Neutrophil (primary cell): ENCODE measurements around the gene CYP4X1.
"Not testable (repeated sequence)": the region's sequence is repeated elsewhere in the genome, so short reads cannot be mapped to it uniquely, and the experiment has no call there.

Experiments
- H3K27ac ChIP-seq: fragments of 200-600 bp; sonication (generic); 2 replicates; pipeline ENCODE4 v1.5.1; 2016; ENCODE audit warnings: mild to moderate bottlenecking, moderate library complexity
- H3K27me3 ChIP-seq: fragments of 200-600 bp; sonication (generic); 2 replicates; pipeline ENCODE4 v1.6.0; 2016; ENCODE audit warnings: mild to moderate bottlenecking
- H3K36me3 ChIP-seq: fragments of 200-600 bp; sonication (generic); 2 replicates; pipeline ENCODE4 v1.5.1; 2017
- H3K4me1 ChIP-seq, 2 experiments: fragments of 200-600 bp in 1 of 2; sonication (generic) in 1 of 2; 1 replicate in 1 of 2; 2 replicates in 1 of 2; pipeline versions ENCODE4 v1.5.1 to v1.6.1; 2013 to 2016; ENCODE audit warnings: low read depth in 1 of 2, low read length in 1 of 2, mild to moderate bottlenecking in 1 of 2, moderate library complexity in 1 of 2; ENCODE audit not compliant: control insufficient read depth in 1 of 2, insufficient read depth in 1 of 2
- H3K4me3 ChIP-seq, 2 experiments: fragments of 200-600 bp in 1 of 2; sonication (generic) in 1 of 2; 1 replicate in 1 of 2; 2 replicates in 1 of 2; pipeline ENCODE4 v1.5.1; 2013 to 2016; ENCODE audit warnings: low read depth in 1 of 2, low read length in 1 of 2, mild to moderate bottlenecking in 1 of 2, moderate library complexity in 1 of 2
- H3K9me3 ChIP-seq: fragments of 200-600 bp; sonication (generic); 2 replicates; pipeline ENCODE4 v1.5.1; 2016
- TF ChIP-seq, protein P1 (sequence below): fragments of 200-600 bp; sonication (generic); IDR thresholded peaks from 2 replicates; pipeline ENCODE4 v1.5.1; 2016; ENCODE audit warnings: antibody characterized with exemption

Gene CYP4X1

DNA sequence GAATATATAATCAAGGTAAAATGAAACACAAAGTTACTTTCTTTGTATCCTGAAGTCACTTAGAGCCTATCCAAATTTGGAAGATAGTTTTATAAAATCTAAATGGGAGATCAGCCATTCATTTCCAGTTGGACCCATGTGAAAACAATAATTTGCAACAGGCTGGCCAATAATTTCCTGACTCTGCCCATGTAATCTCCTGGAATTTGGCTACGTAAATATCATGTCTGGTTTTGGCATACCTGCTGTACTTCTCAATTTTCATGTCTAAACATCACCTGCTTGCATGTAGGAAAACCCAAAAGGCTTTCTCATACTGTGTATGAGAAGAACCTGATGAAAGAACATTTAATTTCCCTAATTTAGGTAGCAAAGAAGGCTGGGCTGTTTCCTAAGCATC, 35.9 kb downstream of the CYP4X1 start:
- H3K4me3 ChIP-seq, result no peak overlapping the region
- no peak overlapping the region for H3K27ac ChIP-seq

DNA sequence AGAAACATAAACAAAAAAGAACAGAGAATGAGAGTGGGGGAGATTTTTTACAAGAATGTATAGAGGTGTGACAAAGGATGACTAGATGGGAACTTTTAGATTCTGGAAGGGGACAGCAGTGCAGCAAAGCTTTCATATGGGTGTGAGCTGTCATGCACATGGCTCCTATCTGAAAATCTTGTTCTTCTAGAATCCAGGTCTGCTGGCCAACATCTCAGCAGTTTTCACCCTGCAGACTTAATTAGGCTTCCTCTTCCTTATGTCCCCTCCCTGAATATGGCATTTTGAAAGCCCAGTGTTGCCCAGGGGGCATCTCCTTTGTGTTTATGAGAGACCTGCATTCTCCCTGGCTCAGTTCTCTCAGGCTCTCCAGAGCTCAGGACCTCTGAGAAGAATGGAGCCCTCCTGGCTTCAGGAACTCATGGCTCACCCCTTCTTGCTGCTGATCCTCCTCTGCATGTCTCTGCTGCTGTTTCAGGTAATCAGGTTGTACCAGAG, 43.7 kb downstream of the CYP4X1 start, which contains the start of gene CYP4Z1:
Gene CYP4Z1, plus strand, starts transcription at position 135 of the 498 bp plus-strand sequence. Its CDS starts 260 bp downstream, at position 395.
- Histone ChIP-seq H3K27ac (no peak within 1 kb of the TSS), H3K9me3 (no peaks in the 10 kb centered on the region), H3K4me3 (no peak within 1 kb of the TSS), H3K4me1 (no peaks in the 10 kb centered on the region), H3K27me3 (peaks cover 49% of the 10 kb centered on the region), H3K36me3 (no peaks in the 10 kb centered on the region)
- TF ChIP-seq, protein P1, sequence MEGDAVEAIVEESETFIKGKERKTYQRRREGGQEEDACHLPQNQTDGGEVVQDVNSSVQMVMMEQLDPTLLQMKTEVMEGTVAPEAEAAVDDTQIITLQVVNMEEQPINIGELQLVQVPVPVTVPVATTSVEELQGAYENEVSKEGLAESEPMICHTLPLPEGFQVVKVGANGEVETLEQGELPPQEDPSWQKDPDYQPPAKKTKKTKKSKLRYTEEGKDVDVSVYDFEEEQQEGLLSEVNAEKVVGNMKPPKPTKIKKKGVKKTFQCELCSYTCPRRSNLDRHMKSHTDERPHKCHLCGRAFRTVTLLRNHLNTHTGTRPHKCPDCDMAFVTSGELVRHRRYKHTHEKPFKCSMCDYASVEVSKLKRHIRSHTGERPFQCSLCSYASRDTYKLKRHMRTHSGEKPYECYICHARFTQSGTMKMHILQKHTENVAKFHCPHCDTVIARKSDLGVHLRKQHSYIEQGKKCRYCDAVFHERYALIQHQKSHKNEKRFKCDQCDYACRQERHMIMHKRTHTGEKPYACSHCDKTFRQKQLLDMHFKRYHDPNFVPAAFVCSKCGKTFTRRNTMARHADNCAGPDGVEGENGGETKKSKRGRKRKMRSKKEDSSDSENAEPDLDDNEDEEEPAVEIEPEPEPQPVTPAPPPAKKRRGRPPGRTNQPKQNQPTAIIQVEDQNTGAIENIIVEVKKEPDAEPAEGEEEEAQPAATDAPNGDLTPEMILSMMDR, result no peak

More for the DNA sequence above, 35.9 kb downstream of the CYP4X1 start:
- TF ChIP-seq, protein P1, result no peak
- H3K27me3 ChIP-seq, result peaks cover 13% of the 10 kb centered on the region
- no peaks in the 10 kb centered on the region for H3K36me3 ChIP-seq
- no peaks in the 10 kb centered on the region for H3K9me3 ChIP-seq
- no peaks in the 10 kb centered on the region for H3K4me1 ChIP-seq

DNA sequence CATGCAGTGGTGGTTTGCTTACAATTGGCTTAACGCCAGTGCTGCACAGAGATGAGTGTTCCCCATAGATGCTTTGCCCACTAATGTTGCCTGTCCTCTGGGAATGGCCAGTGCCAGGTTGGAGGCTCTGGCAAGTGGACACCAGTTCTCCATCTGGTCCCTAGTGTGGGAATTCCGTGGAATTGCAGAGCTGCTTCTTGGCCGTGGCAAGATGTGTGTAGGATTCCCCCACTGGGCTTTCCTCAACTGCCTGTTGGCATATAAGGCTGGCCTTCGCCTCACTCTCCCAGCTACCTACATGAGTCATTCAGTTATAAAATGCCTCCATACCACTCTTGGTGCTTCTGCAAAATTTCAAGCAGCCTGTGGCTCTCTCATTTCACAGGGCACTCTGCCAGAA, 45.6 kb downstream of the CYP4X1 start:
- not testable (repeated sequence) for H3K36me3 ChIP-seq, H3K9me3 ChIP-seq, H3K4me3 ChIP-seq, H3K4me1 ChIP-seq, H3K27ac ChIP-seq
- peaks cover 43% of the 10 kb centered on the region for H3K27me3 ChIP-seq

DNA sequence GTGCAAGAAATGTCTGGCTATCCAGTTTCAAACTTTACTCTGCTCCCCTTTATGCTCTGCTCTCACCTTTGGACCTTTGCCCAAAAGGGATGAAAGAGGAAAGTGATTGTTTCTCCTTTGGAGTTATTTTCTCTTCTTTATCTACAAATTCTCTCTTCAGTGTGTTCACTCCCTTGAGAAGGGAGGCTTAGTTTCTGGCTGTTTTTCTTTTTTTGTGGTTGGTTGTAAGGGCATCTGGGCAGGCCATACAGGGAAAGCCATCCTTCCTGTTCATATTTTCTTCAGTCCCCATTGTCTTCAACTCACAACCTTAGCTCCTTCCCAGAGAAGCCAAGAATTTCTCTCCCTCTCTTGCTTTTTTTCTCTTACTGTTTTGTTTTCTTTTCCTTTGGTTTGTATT, 46.0 kb downstream of the CYP4X1 start:
- H3K9me3 ChIP-seq, H3K4me1 ChIP-seq, H3K36me3 ChIP-seq, H3K27ac ChIP-seq, H3K4me3 ChIP-seq: not testable (repeated sequence)
- peaks cover 41% of the 10 kb centered on the region for H3K27me3 ChIP-seq

DNA sequence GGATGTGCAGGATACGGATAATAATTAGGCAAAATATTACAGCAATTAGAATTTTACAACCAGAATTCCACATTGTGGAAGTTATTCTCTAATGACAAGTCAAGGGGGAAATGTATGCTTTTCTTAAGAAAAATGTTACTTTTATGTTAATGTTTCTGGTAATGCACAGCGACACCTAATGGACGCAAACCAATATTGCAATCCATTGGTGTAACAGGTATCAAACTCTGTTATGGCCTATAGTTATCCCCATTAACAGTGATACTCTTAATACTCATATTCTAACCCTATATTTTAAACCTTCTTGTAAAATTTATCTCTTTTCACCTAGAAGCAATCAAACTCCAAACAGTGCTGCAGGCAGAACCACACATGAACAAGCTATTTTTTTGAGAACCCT, 65.9 kb downstream of the CYP4X1 start:
- not testable (repeated sequence) for H3K27ac ChIP-seq, H3K9me3 ChIP-seq

DNA sequence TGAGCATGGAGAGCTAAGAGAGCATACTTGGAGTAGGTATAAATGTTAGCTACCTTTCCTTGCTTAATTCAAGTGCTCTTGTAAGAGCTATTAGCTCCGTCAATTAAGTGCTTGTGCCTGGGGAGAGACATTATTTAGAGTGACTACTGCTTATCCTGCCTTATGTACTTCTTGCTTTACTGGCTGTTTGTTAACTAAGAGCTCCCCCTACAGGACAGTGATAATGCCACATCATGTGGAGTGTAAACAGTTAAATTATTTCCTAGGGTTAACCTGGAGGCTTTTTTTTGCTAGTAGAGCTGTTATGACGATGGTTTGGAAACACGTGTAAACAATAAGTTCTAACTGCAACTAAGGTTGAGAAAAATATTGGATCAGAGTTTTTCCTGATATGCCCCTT, 68.0 kb downstream of the CYP4X1 start:
- H3K27me3 ChIP-seq, H3K9me3 ChIP-seq, H3K4me1 ChIP-seq: not testable (repeated sequence)

More for the DNA sequence above, 65.9 kb downstream of the CYP4X1 start:
- not testable (repeated sequence) for H3K36me3 ChIP-seq, H3K4me3 ChIP-seq, H3K4me1 ChIP-seq, H3K27me3 ChIP-seq
- TF ChIP-seq, protein P1, result peak; percentile 34

More for the DNA sequence above, 68.0 kb downstream of the CYP4X1 start:
- not testable (repeated sequence) for H3K36me3 ChIP-seq, H3K27ac ChIP-seq, H3K4me3 ChIP-seq
